HEK293 (cell line): Measurements from ENCODE around the gene MRPS18A.

Experiments
- EGR2 ChIP-seq: fragments of 450-650 bp; formaldehyde crosslinking; IDR thresholded peaks from 2 replicates; pipeline ENCODE4 v1.5.1; 2016; ENCODE audit warnings: low read depth, missing biosample characterization, missing genetic modification characterization
- GLIS1 ChIP-seq: fragments of 450-650 bp; formaldehyde crosslinking; IDR thresholded peaks from 2 replicates; pipeline ENCODE4 v1.5.1; 2016; ENCODE audit warnings: missing biosample characterization, missing genetic modification characterization
- HOXA7 ChIP-seq: sonication (generic); formaldehyde crosslinking; IDR thresholded peaks from 2 replicates; pipeline ENCODE4 v1.8.1; 2022; ENCODE audit warnings: missing genetic modification reagents, borderline replicate concordance
- KLF10 ChIP-seq: fragments of 450-650 bp; IDR thresholded peaks from 2 replicates; pipeline ENCODE4 v1.5.1; 2018; ENCODE audit warnings: missing biosample characterization, mild to moderate bottlenecking, missing genetic modification characterization
- PRDM1 ChIP-seq: fragments of 450-650 bp; formaldehyde crosslinking; IDR thresholded peaks from 2 replicates; pipeline ENCODE4; 2016; ENCODE audit warnings: missing biosample characterization, missing genetic modification characterization
- SCRT1 ChIP-seq: fragments of 450-650 bp; formaldehyde crosslinking; IDR thresholded peaks from 2 replicates; pipeline ENCODE4 v1.5.1; 2016; ENCODE audit warnings: missing biosample characterization, missing genetic modification characterization, borderline replicate concordance
- ZBTB21 ChIP-seq: fragments of 450-650 bp; formaldehyde crosslinking; IDR thresholded peaks from 2 replicates; pipeline ENCODE4 v1.5.1; 2017; ENCODE audit warnings: missing biosample characterization, missing genetic modification characterization
- ZBTB48 ChIP-seq: fragments of 450-650 bp; formaldehyde crosslinking; IDR thresholded peaks from 2 replicates; pipeline ENCODE4 v1.5.1; 2016; ENCODE audit warnings: missing biosample characterization, missing genetic modification characterization
- ZBTB49 ChIP-seq: fragments of 450-650 bp; formaldehyde crosslinking; IDR thresholded peaks from 2 replicates; pipeline ENCODE4 v1.5.1; 2016; ENCODE audit warnings: missing biosample characterization, missing genetic modification characterization, low read depth
- ZBTB6 ChIP-seq: fragments of 450-650 bp; formaldehyde crosslinking; IDR thresholded peaks from 2 replicates; pipeline ENCODE4 v1.5.1; 2017; ENCODE audit warnings: missing biosample characterization, missing genetic modification characterization
- ZNF138 ChIP-seq: fragments of 450-650 bp; formaldehyde crosslinking; IDR thresholded peaks from 2 replicates; pipeline ENCODE4 v1.5.1; 2016; ENCODE audit warnings: missing biosample characterization, missing genetic modification characterization, borderline replicate concordance
- ZNF202 ChIP-seq: fragments of 450-650 bp; formaldehyde crosslinking; IDR thresholded peaks from 2 replicates; pipeline ENCODE4 v1.5.1; 2016; ENCODE audit warnings: missing biosample characterization, missing genetic modification characterization, borderline replicate concordance
- ZNF23 ChIP-seq: fragments of 450-650 bp; formaldehyde crosslinking; IDR thresholded peaks from 2 replicates; pipeline ENCODE4 v1.5.1; 2016; ENCODE audit warnings: missing biosample characterization, missing genetic modification characterization, borderline replicate concordance
- ZNF24 ChIP-seq: fragments of 450-650 bp; formaldehyde crosslinking; IDR thresholded peaks from 2 replicates; pipeline ENCODE4 v1.5.1; 2016; ENCODE audit warnings: missing biosample characterization, missing genetic modification characterization
- ZNF280D ChIP-seq: fragments of 450-650 bp; formaldehyde crosslinking; IDR thresholded peaks from 2 replicates; pipeline ENCODE4 v1.5.1; 2016; ENCODE audit warnings: missing biosample characterization, missing genetic modification characterization
- ZNF324 ChIP-seq: fragments of 450-650 bp; formaldehyde crosslinking; IDR thresholded peaks from 2 replicates; pipeline ENCODE4 v1.5.1; 2016; ENCODE audit warnings: missing biosample characterization, missing genetic modification characterization
- ZNF37A ChIP-seq: fragments of 450-650 bp; IDR thresholded peaks from 2 replicates; pipeline ENCODE4 v1.5.1; 2018; ENCODE audit warnings: missing biosample characterization, missing genetic modification characterization
- ZNF473 ChIP-seq: fragments of 450-650 bp; formaldehyde crosslinking; IDR thresholded peaks from 2 replicates; pipeline ENCODE4 v1.5.1; 2017; ENCODE audit warnings: missing biosample characterization, missing genetic modification characterization
- ZNF510 ChIP-seq: fragments of 450-650 bp; formaldehyde crosslinking; IDR thresholded peaks from 2 replicates; pipeline ENCODE4 v1.5.1; 2018; ENCODE audit warnings: mild to moderate bottlenecking, missing genetic modification characterization, missing biosample characterization; ENCODE audit not compliant: insufficient replicate concordance
- ZNF571 ChIP-seq: fragments of 450-650 bp; formaldehyde crosslinking; IDR thresholded peaks from 2 replicates; pipeline ENCODE4 v1.5.0; 2017; ENCODE audit warnings: missing biosample characterization, missing genetic modification characterization
- ZNF600 ChIP-seq: fragments of 450-650 bp; formaldehyde crosslinking; IDR thresholded peaks from 2 replicates; pipeline ENCODE4 v1.5.1; 2016; ENCODE audit warnings: missing biosample characterization, missing genetic modification characterization
- ZNF629 ChIP-seq: fragments of 450-650 bp; formaldehyde crosslinking; IDR thresholded peaks from 2 replicates; pipeline ENCODE4 v1.5.1; 2017; ENCODE audit warnings: missing biosample characterization, missing genetic modification characterization
- ZNF830 ChIP-seq: fragments of 450-650 bp; IDR thresholded peaks from 2 replicates; pipeline ENCODE4 v1.5.0; 2018; ENCODE audit warnings: missing biosample characterization, missing genetic modification characterization, low read depth, mild to moderate bottlenecking, moderate library complexity
- ZXDB ChIP-seq: fragments of 450-650 bp; formaldehyde crosslinking; IDR thresholded peaks from 2 replicates; pipeline ENCODE4 v1.5.1; 2016; ENCODE audit warnings: missing biosample characterization, missing genetic modification characterization
- TF ChIP-seq, protein P1 (sequence below): fragments of 450-650 bp; formaldehyde crosslinking; IDR thresholded peaks from 2 replicates; pipeline ENCODE4 v1.5.1; 2016; ENCODE audit warnings: missing biosample characterization, missing genetic modification characterization
- TF ChIP-seq, protein P2 (sequence below): fragments of 450-650 bp; formaldehyde crosslinking; IDR thresholded peaks from 2 replicates; pipeline ENCODE4 v1.5.1; 2016; ENCODE audit warnings: missing biosample characterization, missing genetic modification characterization

The MRPS18A gene

GRCh38 chr6:43635387-43636307, 51.9 kb downstream of the MRPS18A start, which contains the start of gene MAD2L1BP (continued):
- TF ChIP-seq ZNF280D (tag by site-specific recombination) (no peak), SCRT1 (tag by site-specific recombination) (no peak), ZXDB (tag by site-specific recombination) (peak; percentile 81), ZNF23 (tag by site-specific recombination) (no peak), ZNF202 (no peak), ZBTB21 (tag by site-specific recombination) (peak; percentile 12; the same call in 1 of the 2 replicates), ZNF629 (peak; percentile 72), ZNF138 (tag by site-specific recombination) (no peak), ZBTB6 (peak; percentile 89), ZNF600 (peak; percentile 85), ZNF324 (0 out of 2 replicates have a peak, but pooled peaks have one; percentile 15), ZNF510 (tag by site-specific recombination) (no peak), KLF10 (tag by site-specific recombination) (peak; percentile 58; the same call in 1 of the 2 replicates), PRDM1 (tag by site-specific recombination) (no peak), ZNF830 (no peak), ZNF473 (no peak), ZBTB48 (tag by site-specific recombination) (no peak), EGR2 (tag by site-specific recombination) (peak; percentile 81), ZBTB49 (tag by site-specific recombination) (no peak), GLIS1 (tag by site-specific recombination) (peak; percentile 58; the same call in 1 of the 2 replicates), ZNF37A (tag by site-specific recombination) (no peak), ZNF24 (tag by site-specific recombination) (peak; percentile 76; the same call in 1 of the 2 replicates), ZNF571 (no peak), HOXA7 (CRISPR knock-in tag) (no peak)
- TF ChIP-seq, protein P1, sequence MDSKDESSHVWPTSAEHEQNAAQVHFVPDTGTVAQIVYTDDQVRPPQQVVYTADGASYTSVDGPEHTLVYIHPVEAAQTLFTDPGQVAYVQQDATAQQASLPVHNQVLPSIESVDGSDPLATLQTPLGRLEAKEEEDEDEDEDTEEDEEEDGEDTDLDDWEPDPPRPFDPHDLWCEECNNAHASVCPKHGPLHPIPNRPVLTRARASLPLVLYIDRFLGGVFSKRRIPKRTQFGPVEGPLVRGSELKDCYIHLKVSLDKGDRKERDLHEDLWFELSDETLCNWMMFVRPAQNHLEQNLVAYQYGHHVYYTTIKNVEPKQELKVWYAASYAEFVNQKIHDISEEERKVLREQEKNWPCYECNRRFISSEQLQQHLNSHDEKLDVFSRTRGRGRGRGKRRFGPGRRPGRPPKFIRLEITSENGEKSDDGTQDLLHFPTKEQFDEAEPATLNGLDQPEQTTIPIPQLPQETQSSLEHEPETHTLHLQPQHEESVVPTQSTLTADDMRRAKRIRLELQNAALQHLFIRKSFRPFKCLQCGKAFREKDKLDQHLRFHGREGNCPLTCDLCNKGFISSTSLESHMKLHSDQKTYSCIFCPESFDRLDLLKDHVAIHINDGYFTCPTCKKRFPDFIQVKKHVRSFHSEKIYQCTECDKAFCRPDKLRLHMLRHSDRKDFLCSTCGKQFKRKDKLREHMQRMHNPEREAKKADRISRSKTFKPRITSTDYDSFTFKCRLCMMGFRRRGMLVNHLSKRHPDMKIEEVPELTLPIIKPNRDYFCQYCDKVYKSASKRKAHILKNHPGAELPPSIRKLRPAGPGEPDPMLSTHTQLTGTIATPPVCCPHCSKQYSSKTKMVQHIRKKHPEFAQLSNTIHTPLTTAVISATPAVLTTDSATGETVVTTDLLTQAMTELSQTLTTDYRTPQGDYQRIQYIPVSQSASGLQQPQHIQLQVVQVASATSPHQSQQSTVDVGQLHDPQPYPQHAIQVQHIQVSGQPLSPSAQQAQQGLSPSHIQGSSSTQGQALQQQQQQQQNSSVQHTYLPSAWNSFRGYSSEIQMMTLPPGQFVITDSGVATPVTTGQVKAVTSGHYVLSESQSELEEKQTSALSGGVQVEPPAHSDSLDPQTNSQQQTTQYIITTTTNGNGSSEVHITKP (tag by site-specific recombination) = peak; percentile 42; the same call in 1 of the 2 replicates
- TF ChIP-seq, protein P2, sequence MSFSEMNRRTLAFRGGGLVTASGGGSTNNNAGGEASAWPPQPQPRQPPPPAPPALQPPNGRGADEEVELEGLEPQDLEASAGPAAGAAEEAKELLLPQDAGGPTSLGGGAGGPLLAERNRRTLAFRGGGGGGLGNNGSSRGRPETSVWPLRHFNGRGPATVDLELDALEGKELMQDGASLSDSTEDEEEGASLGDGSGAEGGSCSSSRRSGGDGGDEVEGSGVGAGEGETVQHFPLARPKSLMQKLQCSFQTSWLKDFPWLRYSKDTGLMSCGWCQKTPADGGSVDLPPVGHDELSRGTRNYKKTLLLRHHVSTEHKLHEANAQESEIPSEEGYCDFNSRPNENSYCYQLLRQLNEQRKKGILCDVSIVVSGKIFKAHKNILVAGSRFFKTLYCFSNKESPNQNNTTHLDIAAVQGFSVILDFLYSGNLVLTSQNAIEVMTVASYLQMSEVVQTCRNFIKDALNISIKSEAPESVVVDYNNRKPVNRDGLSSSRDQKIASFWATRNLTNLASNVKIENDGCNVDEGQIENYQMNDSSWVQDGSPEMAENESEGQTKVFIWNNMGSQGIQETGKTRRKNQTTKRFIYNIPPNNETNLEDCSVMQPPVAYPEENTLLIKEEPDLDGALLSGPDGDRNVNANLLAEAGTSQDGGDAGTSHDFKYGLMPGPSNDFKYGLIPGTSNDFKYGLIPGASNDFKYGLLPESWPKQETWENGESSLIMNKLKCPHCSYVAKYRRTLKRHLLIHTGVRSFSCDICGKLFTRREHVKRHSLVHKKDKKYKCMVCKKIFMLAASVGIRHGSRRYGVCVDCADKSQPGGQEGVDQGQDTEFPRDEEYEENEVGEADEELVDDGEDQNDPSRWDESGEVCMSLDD (tag by site-specific recombination) = no peak; the same call in 1 of the 2 replicates
